ENCODE measurements around the gene TSN. TPM values are rescaled to one million over a fixed set of nuclear protein-coding genes. Genes with fewer than 3 reads are reported as not detected.
"Not testable (repeated sequence)": the region's sequence is repeated elsewhere in the genome, so short reads cannot be mapped to it uniquely, and the experiment has no call there.

Gene TSN
- total and polyA plus RNA-seq, 2 experiments from 2014 or later: 62.5 to 94.8 TPM

- Mint-ChIP-seq H3K4me3 (no peak overlapping the region), H3K4me1 (peaks cover 6% of the 10 kb centered on the region; the same call in 2 of the 3 replicates), H3K9me3 (no peaks in the 10 kb centered on the region), H3K27me3 (ENCODE audit: insufficient read depth, low read depth, poor library complexity) (peaks cover 7% of the 10 kb centered on the region), H3K36me3 (ENCODE audit: low read depth) (peaks cover 90% of the 10 kb centered on the region), H3K27ac (no peak overlapping the region)
- H3K27ac ChIP-seq (ENCODE audit: low read depth): no peak overlapping the region
- H3K9me2 ChIP-seq (ENCODE audit: insufficient read depth): no peaks in the 10 kb centered on the region
- ATAC-seq (no peak), DNase-seq (ENCODE audit: low spot score) (no peak)
- H3K4me3 ChIP-seq: no peak overlapping the region
- TF ChIP-seq EZH2phosphoT487 (IDR thresholded peaks at IDR 0.05; ENCODE audit: unreplicated experiment) (no peak), POLR2AphosphoS5 (IDR thresholded peaks at IDR 0.05; ENCODE audit: low read depth) (no peak), REST (IDR thresholded peaks at IDR 0.05; ENCODE audit: unreplicated experiment) (no peak), ETS1 (IDR thresholded peaks at IDR 0.05) (no peak), EZH2 (IDR thresholded peaks at IDR 0.05; ENCODE audit: low read depth, unreplicated experiment) (no peak)
- peaks cover 21% of the 10 kb centered on the region for H3F3A ChIP-seq (replicated peaks; ENCODE audit: low read depth)
- no peak overlapping the region for H2AFZ ChIP-seq
- peaks cover 10% of the 10 kb centered on the region for H3K4me1 ChIP-seq (ENCODE audit: insufficient read depth)
- peaks cover 45% of the 10 kb centered on the region for H3K79me2 ChIP-seq (replicated peaks; ENCODE audit: insufficient read depth)
- H3K36me3 ChIP-seq (ENCODE audit: insufficient read depth): peaks cover 76% of the 10 kb centered on the region
- H3K27me3 ChIP-seq (ENCODE audit: insufficient read depth): no peaks in the 10 kb centered on the region
- H3K4me2 ChIP-seq: no peak overlapping the region
- peaks cover 42% of the 10 kb centered on the region for H4K20me1 ChIP-seq (replicated peaks; ENCODE audit: insufficient read depth)
Measured at GRCh38 chr2:121731366-121731765, 24.1 kb upstream of the TSN start.

- not testable (repeated sequence) for H3K27me3 ChIP-seq (ENCODE audit: insufficient read depth); ATAC-seq; H3F3A ChIP-seq (replicated peaks; ENCODE audit: low read depth); H3K9me3 Mint-ChIP-seq; H3K4me2 ChIP-seq; H3K27ac Mint-ChIP-seq; H3K9me2 ChIP-seq (ENCODE audit: insufficient read depth); DNase-seq (ENCODE audit: low spot score); H2AFZ ChIP-seq
- Histone ChIP-seq H3K27ac (ENCODE audit: low read depth) (0 out of 2 replicates have a peak overlapping the region, but pooled peaks have one; percentile 24), H3K36me3 (ENCODE audit: insufficient read depth) (peaks cover 48% of the 10 kb centered on the region), H3K4me1 (ENCODE audit: insufficient read depth) (peaks cover 13% of the 10 kb centered on the region), H3K79me2 (replicated peaks; ENCODE audit: insufficient read depth) (peaks cover 48% of the 10 kb centered on the region), H3K4me3 (0 out of 2 replicates have a peak overlapping the region, but pooled peaks have one; percentile 100), H4K20me1 (replicated peaks; ENCODE audit: insufficient read depth) (peaks cover 34% of the 10 kb centered on the region)
- Mint-ChIP-seq H3K4me1 (peaks cover 12% of the 10 kb centered on the region; the same call in 2 of the 3 replicates), H3K4me3 (0 out of 3 replicates have a peak overlapping the region, but pooled peaks have one; percentile 99), H3K36me3 (ENCODE audit: low read depth) (peaks cover 59% of the 10 kb centered on the region), H3K27me3 (ENCODE audit: insufficient read depth, low read depth, poor library complexity) (peaks cover 11% of the 10 kb centered on the region)
Measured at GRCh38 chr2:121734544-121734943, 20.9 kb upstream of the TSN start.

Measured in GM23338 (cell line).